Vagina (tissue), 2 donors: ENCODE results near the gene CD58.
"Not testable (repeated sequence)": the region's sequence is repeated elsewhere in the genome, so short reads cannot be mapped to it uniquely, and the experiment has no call there.

ENCODE experiments used
- CTCF ChIP-seq, 3 experiments: fragments of 450-650 bp in 2 of 3; fragments of 200-600 bp in 1 of 3; sonication (generic) in 1 of 3; IDR thresholded peaks; one replicate each; pipeline ENCODE4 v1.5.1; 2017 to 2019; ENCODE audit warnings: antibody characterized with exemption in 3 of 3, mild to moderate bottlenecking in 2 of 3, moderate library complexity in 2 of 3
- POLR2A ChIP-seq, 2 donors: fragments of 450-650 bp; IDR thresholded peaks; one replicate each; pipeline ENCODE4 v1.6.1; 2017; ENCODE audit warnings: antibody characterized with exemption in 2 of 2, mild to moderate bottlenecking in 2 of 2, moderate library complexity in 2 of 2
- POLR2AphosphoS5 ChIP-seq, 2 donors: sonication (generic); formaldehyde crosslinking; IDR thresholded peaks; one replicate each; pipeline ENCODE4 v1.9.0; 2017; ENCODE audit warnings: antibody characterized with exemption in 2 of 2, mild to moderate bottlenecking in 2 of 2, low read depth in 1 of 2; ENCODE audit not compliant: insufficient read depth in 1 of 2

- TF ChIP-seq CTCF (IDR thresholded peaks at IDR 0.05); POLR2AphosphoS5 (IDR thresholded peaks at IDR 0.05; ENCODE audit: insufficient read depth in 1 of 2, low read depth in 1 of 2); POLR2A (IDR thresholded peaks at IDR 0.05): not testable (repeated sequence)
Observed at GRCh38 chr1:116603646-116604045, 32.8 kb upstream of the CD58 start.
